Activated T-cell treated with anti-CD3 and anti-CD28 coated beads, Interleukin-2, amount 50 U/mL, for 24 hours (primary cell): Measurements from ENCODE around the gene ARL8A.
"Not testable (repeated sequence)": the region's sequence is repeated elsewhere in the genome, so short reads cannot be mapped to it uniquely, and the experiment has no call there.

Experiments
- DNase-seq: peaks from one replicate; pipeline ENCODE4 v3.0.0-alpha.2; 2020
- H3K27ac Mint-ChIP-seq: 2 replicates; pipeline ENCODE4 v1.8.0; 2020; ENCODE audit warnings: mild to moderate bottlenecking, mixed read lengths
- H3K27me3 Mint-ChIP-seq: 2 replicates; pipeline ENCODE4 v1.8.0; 2020; ENCODE audit warnings: mixed read lengths
- H3K36me3 Mint-ChIP-seq: 2 replicates; pipeline ENCODE4 v1.8.0; 2020; ENCODE audit warnings: low read depth, mixed read lengths
- H3K4me1 Mint-ChIP-seq: 2 replicates; pipeline ENCODE4 v1.8.0; 2020; ENCODE audit warnings: low read depth, mixed read lengths
- H3K4me3 Mint-ChIP-seq: 2 replicates; pipeline ENCODE4 v1.8.0; 2020; ENCODE audit warnings: mild to moderate bottlenecking, moderate library complexity, mixed read lengths
- H3K9me3 Mint-ChIP-seq: 2 replicates; pipeline ENCODE4 v1.8.0; 2020; ENCODE audit warnings: mixed read lengths

ARL8A gene

GRCh38 chr1:202111589-202111988 lies 32.9 kb downstream of the ARL8A start:
- H3K9me3 Mint-ChIP-seq, DNase-seq: not testable (repeated sequence)

GRCh38 chr1:202110977-202111376 lies 33.6 kb downstream of the ARL8A start:
- H3K4me3 Mint-ChIP-seq: no peak overlapping the region
- DNase-seq: no peak
- no peaks in the 10 kb centered on the region for H3K4me1 Mint-ChIP-seq
- no peaks in the 10 kb centered on the region for H3K36me3 Mint-ChIP-seq
- no peaks in the 10 kb centered on the region for H3K9me3 Mint-ChIP-seq
- H3K27me3 Mint-ChIP-seq: no peaks in the 10 kb centered on the region
- H3K27ac Mint-ChIP-seq: no peak overlapping the region

More at GRCh38 chr1:202111589-202111988, 32.9 kb downstream of the ARL8A start:
- not testable (repeated sequence) for H3K4me3 Mint-ChIP-seq, H3K4me1 Mint-ChIP-seq, H3K27ac Mint-ChIP-seq, H3K36me3 Mint-ChIP-seq, H3K27me3 Mint-ChIP-seq

GRCh38 chr1:202107801-202108731 lies 36.5 kb downstream of the ARL8A start:
- H3K9me3 Mint-ChIP-seq: no peaks in the 10 kb centered on the region
- no peaks in the 10 kb centered on the region for H3K4me1 Mint-ChIP-seq
- H3K27ac Mint-ChIP-seq: no peak overlapping the region
- H3K27me3 Mint-ChIP-seq: no peaks in the 10 kb centered on the region
- H3K4me3 Mint-ChIP-seq: no peak overlapping the region
- no peak for DNase-seq
- no peaks in the 10 kb centered on the region for H3K36me3 Mint-ChIP-seq

GRCh38 chr1:202107321-202107761 lies 37.2 kb downstream of the ARL8A start:
- Mint-ChIP-seq H3K27ac (no peak overlapping the region), H3K9me3 (no peaks in the 10 kb centered on the region), H3K4me3 (no peak overlapping the region), H3K27me3 (no peaks in the 10 kb centered on the region), H3K4me1 (no peaks in the 10 kb centered on the region), H3K36me3 (no peaks in the 10 kb centered on the region)
- no peak for DNase-seq

GRCh38 chr1:202106340-202107254 lies 37.9 kb downstream of the ARL8A start:
- DNase-seq: no peak
- H3K27ac Mint-ChIP-seq: no peak overlapping the region
- no peaks in the 10 kb centered on the region for H3K27me3 Mint-ChIP-seq
- H3K36me3 Mint-ChIP-seq: no peaks in the 10 kb centered on the region
- H3K4me1 Mint-ChIP-seq: no peaks in the 10 kb centered on the region
- H3K4me3 Mint-ChIP-seq: no peak overlapping the region
- H3K9me3 Mint-ChIP-seq: no peaks in the 10 kb centered on the region

GRCh38 chr1:202105571-202106339 lies 38.8 kb downstream of the ARL8A start:
- H3K9me3 Mint-ChIP-seq: no peaks in the 10 kb centered on the region
- H3K4me3 Mint-ChIP-seq: no peak overlapping the region
- H3K4me1 Mint-ChIP-seq: no peaks in the 10 kb centered on the region
- no peaks in the 10 kb centered on the region for H3K36me3 Mint-ChIP-seq
- no peak overlapping the region for H3K27ac Mint-ChIP-seq
- no peak for DNase-seq
- H3K27me3 Mint-ChIP-seq: no peaks in the 10 kb centered on the region

GRCh38 chr1:202104073-202104472 lies 40.5 kb downstream of the ARL8A start:
- Mint-ChIP-seq H3K4me3 (no peak overlapping the region), H3K4me1 (no peaks in the 10 kb centered on the region), H3K36me3 (no peaks in the 10 kb centered on the region), H3K27ac (no peak overlapping the region), H3K9me3 (no peaks in the 10 kb centered on the region), H3K27me3 (no peaks in the 10 kb centered on the region)
- DNase-seq: no peak

GRCh38 chr1:202101184-202101583 lies 43.4 kb downstream of the ARL8A start:
- Mint-ChIP-seq H3K4me1 (no peaks in the 10 kb centered on the region), H3K27me3 (no peaks in the 10 kb centered on the region), H3K9me3 (no peaks in the 10 kb centered on the region), H3K4me3 (no peak overlapping the region), H3K27ac (no peak overlapping the region), H3K36me3 (no peaks in the 10 kb centered on the region)
- DNase-seq: no peak

- H3K27me3 Mint-ChIP-seq: peaks cover 7% of the 10 kb centered on the region
- no peak overlapping the region for H3K27ac Mint-ChIP-seq
- DNase-seq: no peak
- H3K4me3 Mint-ChIP-seq: no peak overlapping the region
- H3K36me3 Mint-ChIP-seq: no peaks in the 10 kb centered on the region
- no peaks in the 10 kb centered on the region for H3K9me3 Mint-ChIP-seq
- no peaks in the 10 kb centered on the region for H3K4me1 Mint-ChIP-seq
Measured at GRCh38 chr1:202093858-202094257, 50.7 kb downstream of the ARL8A start.

GRCh38 chr1:202090994-202091393 lies 53.5 kb downstream of the ARL8A start:
- H3K4me3 Mint-ChIP-seq: no peak overlapping the region
- peaks cover 7% of the 10 kb centered on the region for H3K27me3 Mint-ChIP-seq
- DNase-seq: no peak
- no peaks in the 10 kb centered on the region for H3K9me3 Mint-ChIP-seq
- H3K36me3 Mint-ChIP-seq: no peaks in the 10 kb centered on the region
- no peaks in the 10 kb centered on the region for H3K4me1 Mint-ChIP-seq
- no peak overlapping the region for H3K27ac Mint-ChIP-seq

- Mint-ChIP-seq H3K9me3 (no peaks in the 10 kb centered on the region), H3K4me1 (no peaks in the 10 kb centered on the region), H3K27ac (no peak overlapping the region), H3K36me3 (no peaks in the 10 kb centered on the region), H3K4me3 (no peak overlapping the region), H3K27me3 (peaks cover 5% of the 10 kb centered on the region)
- DNase-seq: no peak
Measured at GRCh38 chr1:202088206-202088605, 56.3 kb downstream of the ARL8A start.

GRCh38 chr1:202086579-202087350 lies 57.8 kb downstream of the ARL8A start:
- Mint-ChIP-seq H3K27ac (no peak overlapping the region), H3K4me1 (no peaks in the 10 kb centered on the region), H3K9me3 (no peaks in the 10 kb centered on the region), H3K36me3 (no peaks in the 10 kb centered on the region), H3K27me3 (peaks cover 3% of the 10 kb centered on the region), H3K4me3 (no peak overlapping the region)
- no peak for DNase-seq

- H3K9me3 Mint-ChIP-seq: no peaks in the 10 kb centered on the region
- no peak overlapping the region for H3K27ac Mint-ChIP-seq
- DNase-seq: no peak
- peaks cover 3% of the 10 kb centered on the region for H3K27me3 Mint-ChIP-seq
- no peaks in the 10 kb centered on the region for H3K4me1 Mint-ChIP-seq
- no peak overlapping the region for H3K4me3 Mint-ChIP-seq
- H3K36me3 Mint-ChIP-seq: no peaks in the 10 kb centered on the region
Measured at GRCh38 chr1:202085682-202086373, 58.7 kb downstream of the ARL8A start.
